DND-41 (cell line): ENCODE results near the gene GAS5.

Experiments
- EZH2 ChIP-seq: IDR thresholded peaks from 3 replicates; pipeline ENCODE4 v1.6.1; 2012; ENCODE audit warnings: borderline replicate concordance, low read depth, mild to moderate bottlenecking, moderate library complexity, low read length, inconsistent platforms; ENCODE audit not compliant: severe bottlenecking
- TF ChIP-seq, protein P1 (sequence below): IDR thresholded peaks from 2 replicates; pipeline ENCODE4 v1.5.1; 2012; ENCODE audit warnings: borderline replicate concordance, low read length, moderate library complexity, mild to moderate bottlenecking; ENCODE audit not compliant: poor library complexity, severe bottlenecking; ENCODE audit errors: extremely low read depth

DNA sequence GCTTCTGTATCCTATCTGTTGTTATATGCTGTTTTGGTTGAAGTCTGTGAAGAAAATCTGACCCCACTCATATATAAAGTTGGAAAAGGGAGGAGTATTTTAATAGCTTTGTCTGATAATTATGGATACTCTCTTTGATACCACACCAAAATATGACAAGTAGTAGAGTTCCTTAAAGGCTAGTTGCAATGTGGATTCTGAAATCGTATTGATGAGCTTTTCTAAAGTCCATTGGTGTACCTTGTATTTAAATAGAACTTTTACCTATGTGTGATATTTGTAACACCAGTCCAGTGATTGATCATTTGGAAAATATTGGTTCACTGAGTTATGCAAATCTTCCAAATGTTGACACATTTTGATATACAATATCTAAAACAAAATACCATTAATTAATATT, 7.7 kb downstream of the GAS5 start:
- TF ChIP-seq, protein P1, sequence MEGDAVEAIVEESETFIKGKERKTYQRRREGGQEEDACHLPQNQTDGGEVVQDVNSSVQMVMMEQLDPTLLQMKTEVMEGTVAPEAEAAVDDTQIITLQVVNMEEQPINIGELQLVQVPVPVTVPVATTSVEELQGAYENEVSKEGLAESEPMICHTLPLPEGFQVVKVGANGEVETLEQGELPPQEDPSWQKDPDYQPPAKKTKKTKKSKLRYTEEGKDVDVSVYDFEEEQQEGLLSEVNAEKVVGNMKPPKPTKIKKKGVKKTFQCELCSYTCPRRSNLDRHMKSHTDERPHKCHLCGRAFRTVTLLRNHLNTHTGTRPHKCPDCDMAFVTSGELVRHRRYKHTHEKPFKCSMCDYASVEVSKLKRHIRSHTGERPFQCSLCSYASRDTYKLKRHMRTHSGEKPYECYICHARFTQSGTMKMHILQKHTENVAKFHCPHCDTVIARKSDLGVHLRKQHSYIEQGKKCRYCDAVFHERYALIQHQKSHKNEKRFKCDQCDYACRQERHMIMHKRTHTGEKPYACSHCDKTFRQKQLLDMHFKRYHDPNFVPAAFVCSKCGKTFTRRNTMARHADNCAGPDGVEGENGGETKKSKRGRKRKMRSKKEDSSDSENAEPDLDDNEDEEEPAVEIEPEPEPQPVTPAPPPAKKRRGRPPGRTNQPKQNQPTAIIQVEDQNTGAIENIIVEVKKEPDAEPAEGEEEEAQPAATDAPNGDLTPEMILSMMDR = no peak
- TF ChIP-seq EZH2 = no peak
